RWPE1 (cell line): Measurements from ENCODE around the gene BRSK2.

Experiments used
- CTCF ChIA-PET: fragments of 350-600 bp; sonication (Branson Sonifier 250); formaldehyde crosslinking; extraction: SDS; loops from one replicate; lab custom pipeline; 2021; lab: Yijun Ruan, JAX
- POLR2A ChIA-PET: fragments of 400-600 bp; formaldehyde crosslinking; extraction: SDS; loops from one replicate; lab custom pipeline; 2020; ENCODE audit warnings: antibody characterized with exemption; ENCODE audit not compliant: low non-redundant PET; lab: Yijun Ruan, JAX
- DNase-seq: peaks from one replicate; pipeline ENCODE4 v3.0.0; 2012; ENCODE audit warnings: low spot score
- H3K27ac ChIP-seq: fragments of 450-650 bp; 2 replicates; pipeline ENCODE4 v1.5.1; 2017
- CTCF ChIP-seq: fragments of 450-650 bp; conservative IDR thresholded peaks from 2 replicates; pipeline ENCODE4 v1.5.1; 2017; ENCODE audit warnings: low read depth, mild to moderate bottlenecking

BRSK2 gene

DNA sequence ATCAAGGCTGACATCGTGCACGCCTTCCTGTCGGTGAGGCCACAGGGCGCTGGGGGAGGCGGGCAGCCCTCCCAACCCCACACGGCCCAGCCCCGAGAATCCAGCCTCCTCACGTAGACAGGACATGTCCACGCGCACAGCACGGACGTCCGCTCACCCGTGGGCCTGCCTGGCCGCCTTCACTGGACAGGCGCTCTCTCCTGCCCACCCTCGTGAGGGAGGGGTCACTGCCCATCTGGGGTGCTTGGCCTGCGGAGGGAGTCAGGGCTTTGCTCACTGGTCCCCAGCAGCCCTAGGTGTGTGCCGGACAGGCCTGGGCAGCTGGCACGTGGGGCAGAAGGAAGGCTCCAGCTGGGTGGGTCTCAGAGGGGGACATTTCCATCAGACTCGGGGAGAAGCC is 64.8 kb downstream of the BRSK2 start:
- no peak for TF ChIP-seq CTCF
- CTCF ChIA-PET, result interaction anchor here (1.0 kb wide), 1 partner anchor 9 kb away, joined by 5 read pairs; no protein-coding TSS in a partner anchor
- no peak overlapping the region for H3K27ac ChIP-seq
- no peak for DNase-seq
- POLR2A ChIA-PET, result no interaction called here

GRCh38 chr11:1455032-1455762 is 65.5 kb downstream of the BRSK2 start:
- TF ChIP-seq CTCF, result no peak
- no peak overlapping the region for H3K27ac ChIP-seq
- CTCF ChIA-PET, result no interaction called here
- DNase-seq, result no peak
- POLR2A ChIA-PET, result no interaction called here

GRCh38 chr11:1455763-1456060 is 66.0 kb downstream of the BRSK2 start:
- no peak overlapping the region for H3K27ac ChIP-seq
- CTCF ChIA-PET, result interaction anchor here (1.0 to 1.1 kb wide), 2 partner anchors 9 to 119 kb away, joined by 3 read pairs; no protein-coding TSS in a partner anchor
- POLR2A ChIA-PET, result no interaction called here
- DNase-seq, result no peak
- TF ChIP-seq CTCF, result no peak

DNA sequence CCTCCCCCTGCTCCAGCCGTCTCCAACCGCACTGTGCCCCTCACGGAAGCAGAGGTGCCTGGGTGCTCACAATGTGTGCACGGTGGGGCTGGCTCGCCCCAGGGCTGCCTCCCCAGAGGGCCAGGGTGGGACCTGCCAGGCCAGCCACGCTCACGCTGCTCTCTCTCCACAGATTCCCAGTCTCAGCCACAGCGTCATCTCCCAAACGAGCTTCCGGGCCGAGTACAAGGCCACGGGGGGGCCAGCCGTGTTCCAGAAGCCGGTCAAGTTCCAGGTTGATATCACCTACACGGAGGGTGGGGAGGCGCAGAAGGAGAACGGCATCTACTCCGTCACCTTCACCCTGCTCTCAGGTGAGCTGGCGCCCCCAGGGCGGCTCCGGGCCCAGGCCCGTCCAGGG is 66.4 kb downstream of the BRSK2 start:
- H3K27ac ChIP-seq, result no peak overlapping the region
- no peak for DNase-seq
- ChIA-PET POLR2A (no interaction called here), CTCF (interaction anchor here (1.0 to 1.1 kb wide), 2 partner anchors 10 to 119 kb away, joined by 3 read pairs; no protein-coding TSS in a partner anchor)
- no peak for TF ChIP-seq CTCF

- POLR2A ChIA-PET, result no interaction called here
- CTCF ChIA-PET, result interaction anchor here (1.0 to 1.1 kb wide), 2 partner anchors 10 to 118 kb away, joined by 3 read pairs; no protein-coding TSS in a partner anchor
- no peak for DNase-seq
- no peak overlapping the region for H3K27ac ChIP-seq
- no peak for TF ChIP-seq CTCF
Observed at GRCh38 chr11:1456596-1457325, 67.0 kb downstream of the BRSK2 start.

DNA sequence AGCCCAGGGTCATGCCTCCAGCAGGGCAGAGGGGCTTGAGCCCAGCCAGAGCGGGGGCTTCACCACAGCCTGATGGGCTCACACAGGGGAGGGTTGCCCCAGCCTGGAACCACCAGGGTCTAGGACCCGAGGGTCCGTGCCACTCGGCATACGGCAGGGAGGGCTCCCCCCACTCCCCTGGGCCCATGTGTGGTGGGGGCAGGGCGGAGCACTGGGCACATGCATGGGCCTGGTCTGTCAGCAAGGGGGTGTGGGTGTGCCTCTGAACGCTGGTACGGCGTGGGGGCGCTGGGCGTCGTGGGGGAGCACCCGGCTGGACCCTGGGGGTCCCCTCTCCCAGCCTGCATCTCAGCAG is 67.6 kb downstream of the BRSK2 start:
- CTCF ChIA-PET, result no interaction called here
- no peak for DNase-seq

More for the DNA sequence above, 67.6 kb downstream of the BRSK2 start:
- POLR2A ChIA-PET, result no interaction called here
- no peak overlapping the region for H3K27ac ChIP-seq
- TF ChIP-seq CTCF, result no peak
